KBM-7 (cell line): Measurements from ENCODE around the gene KLRG1.

Source experiments
- DNase-seq: peaks from one replicate; pipeline ENCODE4 v3.0.0-alpha.2; 2015
- in situ Hi-C: fragments of 300-500 bp; cut with MboI; formaldehyde crosslinking; loops from 2 replicates; pipeline ENCODE4 v1.14.3; 2020; ENCODE audit warnings: low sequenced_read_pairs, low pct_unique_long_range_greater_than_20kb, mixed read lengths

The KLRG1 gene

GRCh38 chr12:8970432-8970831 is 18.9 kb upstream of the KLRG1 start:
- no peak for DNase-seq
- in situ Hi-C loops = no loop called here

- no peak for DNase-seq
- in situ Hi-C loops = no loop called here
Measured at GRCh38 chr12:8980137-8980536, 9.2 kb upstream of the KLRG1 start.

GRCh38 chr12:8985213-8985754 is 4.1 kb upstream of the KLRG1 start:
- DNase-seq = peak; percentile 28
- in situ Hi-C loops = no loop called here

- DNase-seq = peak; percentile 70
- in situ Hi-C loops = no loop called here
Measured at GRCh38 chr12:8987163-8987562, 2.2 kb upstream of the KLRG1 start.

- in situ Hi-C loops = no loop called here
- no peak for DNase-seq
Measured at GRCh38 chr12:8987685-8988084, 1.7 kb upstream of the KLRG1 start.

- in situ Hi-C loops = no loop called here
- DNase-seq = no peak
Measured at GRCh38 chr12:8991371-8992345, 2.3 kb downstream of the KLRG1 start.

- no peak for DNase-seq
- in situ Hi-C loops = no loop called here
Measured at GRCh38 chr12:8993827-8994226, 4.5 kb downstream of the KLRG1 start.

GRCh38 chr12:8995021-8995775 is 5.9 kb downstream of the KLRG1 start:
- no peak for DNase-seq
- in situ Hi-C loops = no loop called here

GRCh38 chr12:8996682-8997405 is 7.5 kb downstream of the KLRG1 start:
- in situ Hi-C loops = no loop called here
- no peak for DNase-seq

GRCh38 chr12:9001233-9001632 is 11.9 kb downstream of the KLRG1 start:
- DNase-seq = no peak
- in situ Hi-C loops = no loop called here

- DNase-seq = no peak
- in situ Hi-C loops = no loop called here
Measured at GRCh38 chr12:9002335-9002734, 13.0 kb downstream of the KLRG1 start.

- DNase-seq = no peak
- in situ Hi-C loops = no loop called here
Measured at GRCh38 chr12:9022592-9022991, 33.2 kb downstream of the KLRG1 start.

- in situ Hi-C loops = no loop called here
- DNase-seq = no peak
Measured at GRCh38 chr12:9024512-9024911, 35.2 kb downstream of the KLRG1 start.

- no peak for DNase-seq
- in situ Hi-C loops = loop anchor here (25.0 kb wide), 1 partner anchor 365 kb away; the partner anchor contains the start of gene MFAP5
Measured at GRCh38 chr12:9027161-9028059, 38.1 kb downstream of the KLRG1 start.

- in situ Hi-C loops = loop anchor here (25.0 kb wide), 1 partner anchor 368 kb away; the partner anchor contains the start of gene MFAP5
- no peak for DNase-seq
Measured at GRCh38 chr12:9030776-9031175, 41.4 kb downstream of the KLRG1 start.

GRCh38 chr12:9032202-9032964 is 43.0 kb downstream of the KLRG1 start:
- DNase-seq = peak; percentile 29
- in situ Hi-C loops = loop anchor here (25.0 kb wide), 1 partner anchor 370 kb away; the partner anchor contains the start of gene MFAP5

- DNase-seq = no peak
- in situ Hi-C loops = loop anchor here (25.0 kb wide), 1 partner anchor 371 kb away; the partner anchor contains the start of gene MFAP5
Measured at GRCh38 chr12:9033265-9033887, 44.0 kb downstream of the KLRG1 start.
